Stimulated activated CD8-positive, alpha-beta memory T cell treated with anti-CD3 and anti-CD28 coated beads, Interleukin-4, amount 100 ng/mL, for 4 hours (primary cell): ENCODE data around the gene HMSD.

Experiments
- DNase-seq, 2 donors: peaks; one replicate each; pipeline ENCODE4 v3.0.0-alpha.2; 2020; ENCODE audit warnings: low read depth in 2 of 2, low spot score in 1 of 2

Gene HMSD

DNA sequence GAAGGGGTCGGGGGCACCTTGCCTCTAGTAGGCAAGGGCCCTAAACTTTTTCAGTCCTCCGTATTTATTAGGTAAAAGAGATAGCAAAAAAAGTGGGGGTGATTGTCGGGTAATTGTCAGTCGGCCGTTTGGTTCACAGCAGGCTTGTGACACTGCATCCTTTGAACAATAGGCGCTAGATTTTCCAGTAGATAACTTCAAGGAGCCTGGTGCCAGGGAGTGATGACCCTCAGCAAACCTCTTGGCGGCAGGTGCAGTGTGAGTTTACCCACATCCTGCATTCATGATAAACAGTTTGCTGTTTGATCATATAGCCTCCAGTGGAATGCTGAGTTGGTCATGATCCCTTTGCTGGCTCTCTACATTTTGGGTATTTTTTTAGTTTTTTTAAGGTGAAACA lies 43.6 kb downstream of the HMSD start:
- no peak for DNase-seq

DNA sequence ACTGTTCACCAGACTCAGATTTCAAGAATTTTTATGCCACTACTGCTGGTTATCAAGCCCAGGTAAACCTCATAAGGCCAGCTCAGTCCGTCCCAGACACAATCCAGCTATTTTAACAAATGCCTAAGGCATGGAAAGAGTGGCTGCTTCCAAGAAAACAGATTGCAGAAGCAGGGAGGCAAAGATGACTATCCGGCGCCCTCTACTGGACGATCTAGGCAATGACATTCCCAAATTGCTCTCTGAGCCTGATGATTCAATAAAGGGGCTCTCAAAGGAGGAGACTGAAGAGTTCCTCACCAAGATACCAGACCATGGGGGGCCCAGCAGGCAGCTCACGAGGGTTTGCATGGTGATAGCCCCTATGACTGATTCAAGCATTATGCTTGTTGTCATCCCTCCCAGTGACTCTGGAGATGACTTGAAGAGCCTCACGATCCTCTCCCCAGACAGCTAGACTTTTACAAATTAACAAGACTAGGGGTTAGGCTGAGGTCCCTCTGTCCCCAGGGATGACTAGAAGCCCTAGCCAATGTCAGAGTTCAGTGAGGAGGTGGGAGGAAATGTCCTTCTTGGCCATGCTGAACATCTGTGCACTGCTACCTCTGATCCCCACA lies 45.8 kb downstream of the HMSD start:
- DNase-seq, result peak in 1 of 2 donors; percentile 16

DNA sequence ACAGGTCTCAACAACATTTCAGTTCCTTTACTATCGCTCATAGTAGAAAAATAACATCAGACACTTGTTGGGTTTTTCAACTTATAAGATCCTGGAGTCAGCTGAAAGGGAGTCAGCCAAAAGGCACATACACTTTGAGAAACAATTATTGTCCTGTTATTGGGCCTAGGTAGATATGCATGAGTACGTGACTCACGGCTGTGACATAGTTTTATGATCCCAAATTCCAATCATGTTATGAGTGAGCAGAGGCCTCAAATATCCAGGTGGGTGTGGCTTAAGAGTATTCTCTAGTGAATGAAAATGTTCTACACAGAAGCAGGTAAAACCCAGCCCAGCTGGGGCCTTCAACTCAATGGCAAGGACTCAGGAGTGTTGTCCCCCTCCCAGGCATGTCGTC lies 47.9 kb downstream of the HMSD start:
- no peak for DNase-seq

DNA sequence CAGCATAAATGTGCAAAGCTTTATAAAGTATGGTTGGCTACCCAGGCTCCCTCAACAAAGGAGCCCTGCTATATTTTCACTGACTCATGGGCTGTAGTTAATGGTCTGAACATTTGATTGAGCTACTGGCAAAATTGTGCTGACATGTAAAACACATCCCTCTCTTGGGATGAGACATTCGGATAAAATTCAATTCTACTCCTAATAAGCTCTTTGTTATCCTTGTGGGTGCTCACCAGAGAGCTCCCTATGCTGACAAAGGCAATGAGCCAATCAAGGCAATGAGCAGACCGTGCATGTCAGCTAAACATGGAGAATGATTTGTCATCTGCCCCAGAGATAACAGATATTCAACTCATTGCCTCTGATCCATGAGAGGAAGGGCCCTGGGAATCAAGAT lies 48.5 kb downstream of the HMSD start:
- DNase-seq, result no peak

DNA sequence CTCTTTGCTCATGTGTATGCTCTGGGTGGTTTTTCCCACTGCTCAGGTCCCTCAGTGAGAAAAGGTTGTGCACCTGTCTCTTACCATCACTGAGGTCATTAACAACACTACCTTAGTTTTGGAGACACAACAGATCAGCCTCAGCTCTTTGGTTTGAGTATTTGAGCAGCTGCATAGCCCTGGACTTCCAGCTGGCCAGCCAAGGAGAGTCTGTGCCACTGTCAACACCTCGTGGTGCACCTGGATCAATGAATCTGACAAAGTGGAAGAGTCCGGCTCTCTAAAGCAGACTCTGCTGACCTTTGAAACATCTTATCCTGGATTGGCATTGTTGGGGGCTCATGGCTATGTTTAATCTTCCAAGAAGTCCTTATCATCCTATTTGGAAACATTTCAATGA lies 50.8 kb downstream of the HMSD start:
- no peak for DNase-seq

DNA sequence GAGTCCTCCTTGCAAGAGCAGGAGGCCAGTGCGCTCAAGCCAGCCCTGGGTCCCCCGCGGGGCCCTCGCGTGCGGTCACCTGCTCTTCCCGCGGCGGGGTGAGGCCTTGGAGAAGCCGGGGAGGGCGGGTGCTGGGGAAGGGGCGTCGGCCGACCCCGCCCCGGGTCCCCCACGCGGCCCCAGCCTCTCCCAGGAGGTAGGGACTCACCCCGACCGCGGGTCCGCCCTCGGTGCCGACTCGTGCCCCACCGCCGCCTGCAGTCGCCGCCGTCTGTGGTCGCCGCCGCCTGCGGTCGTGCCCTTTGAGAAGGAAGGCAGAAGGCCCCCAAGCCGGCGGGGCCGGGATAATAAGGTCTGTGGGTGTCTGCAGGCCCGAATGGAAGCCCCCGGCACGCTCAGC lies 53.5 kb downstream of the HMSD start:
- DNase-seq, result no peak

DNA sequence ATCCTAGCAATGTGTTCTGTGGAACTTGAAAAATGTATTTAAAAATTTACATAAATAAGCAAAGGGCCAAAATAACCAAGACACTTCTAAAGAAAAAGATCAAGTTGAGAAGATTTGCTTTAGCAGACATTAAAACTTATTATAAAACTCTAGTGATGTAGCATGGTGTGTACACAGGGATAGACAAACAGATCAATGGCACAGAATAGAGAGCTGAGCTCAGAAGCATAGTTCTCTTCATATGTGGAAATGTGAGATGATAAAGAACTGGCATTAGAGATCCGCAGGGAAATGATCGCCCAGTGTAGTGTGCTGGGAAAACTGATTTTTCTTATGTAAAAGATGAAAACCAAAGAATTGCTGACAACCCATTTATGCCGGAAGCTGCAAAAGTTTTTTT lies 60.2 kb downstream of the HMSD start:
- no peak for DNase-seq
